NCI-H1417 treated with DMSO at 0.1 percent for 48 hours (cell line): ENCODE results near the gene ITGB3.
A peak's percentile ranks its signal among the peaks of the same experiment; 100 is the strongest.

Experiments used
- DNase-seq: peaks from one replicate; lab custom pipeline; 2025; lab: John Stamatoyannopoulos, UW

ITGB3 gene

DNA sequence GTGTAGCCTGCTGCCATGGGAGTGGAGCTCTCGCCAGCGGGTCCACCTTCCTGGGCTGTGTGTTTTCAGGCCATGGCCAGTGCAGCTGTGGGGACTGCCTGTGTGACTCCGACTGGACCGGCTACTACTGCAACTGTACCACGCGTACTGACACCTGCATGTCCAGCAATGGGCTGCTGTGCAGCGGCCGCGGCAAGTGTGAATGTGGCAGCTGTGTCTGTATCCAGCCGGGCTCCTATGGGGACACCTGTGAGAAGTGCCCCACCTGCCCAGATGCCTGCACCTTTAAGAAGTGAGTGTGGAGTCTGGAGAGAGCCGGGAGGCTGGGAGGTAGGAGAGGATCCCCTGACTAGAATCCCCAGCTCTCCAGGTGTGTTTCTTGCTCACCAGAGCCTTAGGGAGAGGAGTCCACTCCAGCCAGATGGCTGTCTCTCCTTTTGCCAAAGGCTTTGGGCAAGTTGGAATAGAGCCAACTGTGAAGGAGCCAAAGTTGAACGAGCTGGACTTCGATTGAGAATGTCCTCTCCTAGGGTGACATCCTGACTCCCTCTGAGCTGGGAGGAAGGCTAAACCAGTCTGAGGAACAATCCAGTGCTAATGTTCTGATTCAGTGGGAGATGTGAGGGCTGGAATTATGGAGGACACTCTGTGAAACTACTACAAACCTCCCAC is 45.7 kb downstream of the ITGB3 start:
- DNase-seq = no peak

DNA sequence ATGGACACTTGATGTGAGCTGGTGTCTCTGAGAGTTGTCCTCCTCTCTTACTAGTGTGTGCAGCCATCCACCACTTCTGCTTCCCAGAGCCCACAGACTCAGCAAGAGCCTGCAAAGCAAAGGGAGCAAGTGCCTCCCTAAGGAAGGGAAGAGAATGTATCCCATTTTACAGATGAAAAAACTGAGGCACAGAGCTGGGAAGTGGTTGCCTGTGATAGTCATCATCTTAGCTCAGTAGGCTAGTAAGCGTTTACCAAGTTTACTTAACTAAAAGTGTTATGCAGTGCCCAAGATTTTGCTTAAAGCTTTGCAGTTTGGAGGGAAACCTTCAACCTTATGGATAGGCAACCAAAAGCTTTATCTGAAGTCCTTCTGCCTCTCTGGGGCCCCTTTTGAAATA is 47.1 kb downstream of the ITGB3 start:
- DNase-seq = no peak

DNA sequence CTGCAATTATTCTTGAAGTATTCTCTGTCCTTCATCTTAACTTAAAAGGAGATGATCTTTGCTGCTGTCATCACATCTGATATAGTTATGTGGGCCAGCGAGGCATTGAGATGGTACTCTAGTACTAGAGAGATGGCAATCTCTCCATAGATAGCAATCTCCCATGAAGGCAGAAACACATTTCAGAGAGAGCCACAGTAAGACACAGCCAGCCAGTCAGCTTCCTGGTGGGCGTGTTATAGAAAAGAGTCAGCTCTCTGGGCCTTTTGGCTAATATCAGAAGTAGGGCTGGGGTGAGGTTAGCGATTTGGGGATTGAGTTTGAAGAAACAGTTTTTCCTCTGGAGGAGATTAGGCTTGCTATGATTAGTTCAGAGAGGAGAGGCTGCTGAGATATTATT is 47.5 kb downstream of the ITGB3 start:
- DNase-seq = no peak

DNA sequence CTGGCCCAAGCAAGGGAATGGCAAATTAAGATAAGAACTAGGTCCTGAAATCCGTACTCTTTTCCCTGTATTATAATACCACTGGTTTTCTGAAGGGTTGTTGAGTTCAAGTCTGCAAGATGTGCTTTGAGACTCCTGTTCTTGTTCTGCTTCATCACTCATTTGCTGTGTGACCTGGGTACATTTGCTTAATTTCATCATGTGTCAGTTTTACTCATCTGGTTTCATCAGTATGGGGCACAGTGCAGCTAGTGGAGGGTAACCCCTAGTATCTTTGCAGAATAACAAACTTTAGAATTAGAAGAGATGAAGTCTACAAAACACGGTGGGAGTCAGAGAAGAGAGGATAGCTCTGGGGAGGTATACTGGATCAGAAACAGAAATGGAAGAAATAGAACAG is 48.2 kb downstream of the ITGB3 start:
- no peak for DNase-seq

DNA sequence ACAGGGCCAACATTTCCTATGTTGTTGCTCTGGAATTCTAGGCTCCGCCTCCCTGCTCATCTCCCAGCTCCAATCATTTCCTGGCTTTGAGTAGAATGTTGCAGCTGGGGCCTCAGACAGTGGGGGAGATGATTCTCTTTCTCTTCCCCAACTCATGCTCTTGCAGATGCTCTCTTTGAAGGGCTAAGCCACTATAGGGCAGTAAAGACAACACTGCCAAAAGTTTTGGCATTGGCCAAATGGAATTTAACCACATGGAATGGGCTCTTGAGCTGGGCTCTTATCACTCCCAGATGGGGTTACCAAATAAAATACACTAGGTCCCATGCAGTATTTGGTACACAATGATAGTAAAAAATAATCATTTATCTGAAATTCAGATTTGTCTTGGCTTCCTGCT is 50.6 kb downstream of the ITGB3 start:
- DNase-seq = no peak

DNA sequence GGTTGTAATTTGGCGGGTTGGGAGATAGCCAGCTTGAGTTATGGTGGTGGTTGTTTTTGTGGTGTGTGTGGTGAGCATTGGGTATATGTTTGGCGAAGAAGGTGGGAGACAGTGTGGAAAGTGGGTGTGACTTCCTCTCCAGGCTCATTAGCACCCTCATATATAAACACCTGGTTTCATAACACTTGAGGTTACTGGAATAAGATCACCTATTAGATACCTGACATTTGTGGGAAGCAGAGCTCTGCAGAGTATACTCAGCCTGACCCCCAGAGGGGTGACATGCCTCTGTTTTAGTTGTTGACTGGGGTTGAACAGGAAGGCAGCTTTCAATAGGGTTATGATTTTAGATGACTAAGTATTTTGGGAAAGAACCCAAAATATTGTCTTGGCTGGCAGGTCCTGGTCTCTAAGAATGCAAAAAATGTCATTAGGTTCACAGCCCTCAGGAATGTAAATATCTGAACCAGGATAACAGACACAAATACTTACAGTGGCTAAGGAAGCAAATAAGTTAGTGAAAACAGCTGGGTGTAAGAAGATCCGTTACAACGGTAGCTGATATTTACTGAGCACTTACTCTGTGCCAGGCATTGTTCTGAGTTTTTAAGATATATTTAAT is 51.8 kb downstream of the ITGB3 start:
- no peak for DNase-seq

DNA sequence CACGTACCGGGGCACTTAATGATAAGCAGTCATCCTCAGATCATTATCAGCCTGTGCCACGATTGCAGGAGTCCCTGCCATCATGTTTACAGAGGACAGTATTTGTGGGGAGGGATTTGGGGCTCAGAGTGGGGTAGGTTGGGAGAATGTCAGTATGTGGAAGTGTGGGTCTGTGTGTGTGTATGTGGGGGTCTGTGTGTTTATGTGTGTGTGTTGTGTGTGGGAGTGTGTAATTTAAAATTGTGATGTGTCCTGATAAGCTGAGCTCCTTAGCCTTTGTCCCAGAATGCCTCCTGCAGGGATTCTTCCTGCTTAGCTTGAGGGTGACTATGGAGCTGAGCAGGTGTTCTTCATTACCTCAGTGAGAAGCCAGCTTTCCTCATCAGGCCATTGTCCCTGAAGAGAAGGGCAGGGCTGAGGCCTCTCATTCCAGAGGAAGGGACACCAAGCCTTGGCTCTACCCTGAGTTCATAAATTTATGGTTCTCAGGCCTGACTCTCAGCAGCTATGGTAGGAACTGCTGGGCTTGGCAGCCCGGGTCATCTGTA is 56.6 kb downstream of the ITGB3 start:
- no peak for DNase-seq

DNA sequence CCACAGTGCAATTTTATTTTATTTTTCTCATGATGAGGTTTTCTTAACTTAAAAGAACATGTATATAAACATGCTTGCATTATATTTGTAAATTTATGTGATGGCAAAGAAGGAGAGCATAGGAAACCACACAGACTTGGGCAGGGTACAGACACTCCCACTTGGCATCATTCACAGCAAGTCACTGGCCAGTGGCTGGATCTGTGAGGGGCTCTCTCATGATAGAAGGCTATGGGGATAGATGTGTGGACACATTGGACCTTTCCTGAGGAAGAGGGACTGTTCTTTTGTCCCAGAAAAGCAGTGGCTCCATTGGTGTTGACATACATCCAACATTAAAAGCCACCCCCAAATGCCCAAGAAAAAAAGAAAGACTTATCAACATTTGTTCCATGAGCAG is 57.8 kb downstream of the ITGB3 start:
- no peak for DNase-seq

DNA sequence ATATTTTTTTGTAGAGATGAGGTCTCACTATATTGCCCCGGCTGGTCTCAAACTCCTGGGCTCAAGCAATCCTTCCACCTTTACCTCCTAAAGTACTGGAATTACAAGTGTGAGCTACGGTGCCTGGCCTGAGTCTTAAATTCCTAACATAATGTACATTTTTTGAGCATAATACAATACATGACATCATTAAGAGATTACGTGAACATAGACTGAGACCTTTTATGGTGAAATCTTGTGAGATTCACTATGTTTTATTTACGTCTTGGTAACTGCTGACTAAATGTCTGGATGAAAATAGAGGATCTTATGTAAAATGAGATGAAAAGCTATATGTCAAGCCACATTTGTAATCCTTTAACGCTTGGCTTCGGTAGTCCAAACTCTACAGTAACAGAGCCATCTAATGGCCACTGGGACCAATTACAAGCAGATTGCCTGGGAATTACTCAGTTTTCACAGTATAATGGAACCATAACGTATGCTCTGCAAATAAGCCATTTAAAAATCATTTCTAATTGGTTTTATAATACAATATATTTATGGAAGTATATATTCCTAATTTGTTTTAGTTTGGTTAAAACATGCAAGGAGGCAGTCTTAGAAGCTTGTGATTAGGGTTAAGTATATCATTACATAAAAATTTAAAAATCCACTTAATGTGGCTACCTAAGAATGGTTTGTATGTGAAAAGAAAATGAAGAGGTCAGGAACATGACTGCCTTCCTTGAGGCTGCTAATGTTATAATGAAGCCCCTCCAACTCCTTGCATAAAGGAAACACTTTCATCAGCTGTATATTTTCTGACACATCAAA is 62.0 kb downstream of the ITGB3 start:
- DNase-seq = no peak

DNA sequence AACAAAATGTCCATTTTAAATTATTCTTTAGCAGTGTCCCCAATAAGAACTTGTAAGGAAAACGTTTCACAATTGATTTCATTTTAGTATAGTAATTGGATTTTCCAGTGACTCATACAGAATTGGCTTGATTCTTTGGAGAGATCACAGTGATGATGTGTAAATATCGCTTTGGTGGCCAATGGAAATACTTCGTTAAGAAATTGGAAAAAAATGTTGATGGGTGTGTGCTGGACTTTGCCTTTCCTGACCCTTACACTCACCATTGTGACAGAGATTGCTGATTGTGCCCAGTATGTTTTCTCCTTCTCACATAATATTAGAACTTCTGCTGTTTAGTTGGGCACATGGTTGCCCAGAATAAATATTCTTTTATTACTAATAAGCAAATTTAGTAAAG is 62.7 kb downstream of the ITGB3 start:
- no peak for DNase-seq

DNA sequence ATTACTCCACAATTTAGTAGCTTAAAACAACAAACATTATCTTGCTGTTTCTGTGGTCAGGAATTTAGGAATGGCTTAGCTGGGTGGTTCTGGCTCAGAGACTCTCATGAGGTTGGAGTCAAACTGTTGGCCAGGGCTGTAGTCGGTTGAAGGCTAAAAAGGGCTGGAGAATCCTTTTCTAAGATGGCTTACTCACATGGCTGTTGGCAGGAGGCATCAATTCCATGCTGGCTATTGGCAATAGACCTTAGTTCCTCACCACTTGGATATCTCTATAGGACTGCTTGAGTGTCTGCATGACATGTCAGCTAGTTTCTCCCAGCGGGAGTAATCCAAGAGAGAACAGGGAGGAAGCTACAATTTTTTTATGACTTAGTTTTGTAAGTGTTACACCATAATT is 63.5 kb downstream of the ITGB3 start:
- DNase-seq = no peak

DNA sequence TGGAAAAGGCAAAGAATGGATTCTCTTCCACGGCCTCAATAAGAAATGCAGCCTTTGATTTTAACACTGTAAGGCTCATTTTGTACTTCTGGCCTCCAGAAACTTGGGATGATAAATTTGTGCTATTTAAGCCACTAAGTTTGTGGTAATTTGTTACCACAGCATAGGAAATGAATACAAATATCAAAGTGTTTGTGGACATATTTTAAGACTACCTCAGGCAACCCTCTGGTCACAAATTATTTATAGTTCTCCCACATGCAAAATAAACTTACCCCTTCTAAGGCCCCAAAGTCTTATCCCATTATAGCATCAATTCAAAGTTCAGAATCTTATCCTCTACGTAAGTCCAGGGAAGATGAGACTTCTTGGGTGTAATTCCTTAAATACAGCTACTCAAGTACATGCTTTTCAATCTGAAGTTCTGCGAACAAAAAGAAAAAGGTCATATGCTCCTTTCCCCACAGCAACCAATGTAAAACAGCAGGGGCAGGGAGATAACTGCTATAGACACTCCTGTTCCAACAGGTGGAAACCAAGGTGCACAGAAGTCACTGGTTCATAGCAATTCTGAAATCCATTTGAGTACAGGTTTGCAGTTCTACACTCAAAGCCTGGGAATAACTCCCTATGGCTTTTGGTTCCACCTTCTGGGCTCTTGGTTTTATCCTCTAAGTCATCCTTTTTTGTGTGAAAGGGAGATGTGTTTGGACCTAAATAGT is 64.7 kb downstream of the ITGB3 start:
- no peak for DNase-seq

DNA sequence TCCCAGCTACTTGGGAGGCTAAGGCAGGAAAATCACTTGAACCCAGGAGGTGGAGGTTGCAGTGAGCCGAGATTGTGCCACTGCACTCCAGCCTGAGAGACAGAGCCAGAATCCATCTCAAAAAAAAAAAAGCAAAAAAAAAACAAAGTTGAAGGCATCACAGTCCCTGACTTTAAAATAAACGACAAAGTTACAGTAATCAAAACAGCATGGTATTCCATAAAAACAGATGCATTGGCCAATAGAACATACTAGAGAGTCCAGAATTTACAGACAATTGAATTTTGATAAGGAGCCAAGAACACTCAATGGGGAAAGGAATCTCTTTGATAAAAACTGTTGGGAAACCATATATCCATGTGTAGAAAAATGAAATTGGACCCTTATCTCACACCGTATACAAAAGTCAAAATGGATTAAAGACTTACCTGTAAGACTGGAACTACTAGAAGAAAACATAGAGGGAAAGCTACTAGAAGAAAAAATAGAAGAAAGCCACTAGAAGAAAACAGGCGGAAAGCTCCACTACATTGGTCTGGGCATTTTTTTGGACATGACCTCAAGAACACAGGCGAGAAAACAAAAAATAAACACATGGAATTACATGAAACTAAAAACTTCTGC is 67.4 kb downstream of the ITGB3 start:
- no peak for DNase-seq

DNA sequence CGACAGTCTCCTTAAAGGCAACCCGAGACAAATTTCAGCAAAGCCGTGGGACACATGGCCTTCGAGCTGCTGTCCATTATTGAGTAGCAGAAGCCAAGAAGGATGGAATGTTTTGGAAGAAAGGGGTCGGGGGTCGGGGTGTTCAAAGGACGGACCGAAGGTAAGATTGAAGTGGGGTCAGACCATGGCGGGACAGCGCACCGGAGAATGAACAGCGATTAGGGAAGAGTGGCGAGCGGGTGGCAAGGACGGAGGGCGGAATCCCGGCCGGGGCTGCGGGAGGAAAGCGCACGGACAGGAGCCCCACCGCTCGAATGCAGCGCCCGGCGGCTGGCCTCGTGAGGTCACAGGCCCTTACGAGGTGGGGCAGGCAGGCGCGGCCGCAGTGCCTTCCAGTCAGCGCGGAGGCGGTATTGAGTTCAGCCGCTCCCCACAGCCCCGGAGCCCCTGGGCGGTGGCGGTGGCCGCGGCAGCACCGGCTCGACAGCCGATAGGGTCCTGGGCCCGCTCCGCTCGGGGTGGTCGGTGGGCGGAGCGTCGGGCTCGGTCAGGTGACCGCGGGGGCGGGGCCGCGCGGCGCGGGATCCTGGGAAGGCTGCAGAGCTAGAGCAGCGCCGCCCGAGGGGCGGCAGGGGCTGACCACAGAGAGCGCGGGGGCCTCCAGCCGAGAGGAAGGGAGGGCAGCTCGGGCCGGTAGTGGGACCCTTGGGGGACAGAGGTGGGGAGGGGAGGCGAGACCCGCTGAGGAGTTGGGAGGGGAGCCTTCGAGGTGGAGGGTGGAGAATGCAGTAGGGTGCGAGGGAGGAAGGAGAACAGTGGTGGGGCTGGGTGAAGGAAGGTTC is 70.0 kb downstream of the ITGB3 start, which contains the start of gene EFCAB13:
Gene EFCAB13, plus strand, starts transcription at position 574 of the 842 bp plus-strand sequence. CDS start 4,399 bp downstream, outside the sequence.
- peak; percentile 78 for DNase-seq

DNA sequence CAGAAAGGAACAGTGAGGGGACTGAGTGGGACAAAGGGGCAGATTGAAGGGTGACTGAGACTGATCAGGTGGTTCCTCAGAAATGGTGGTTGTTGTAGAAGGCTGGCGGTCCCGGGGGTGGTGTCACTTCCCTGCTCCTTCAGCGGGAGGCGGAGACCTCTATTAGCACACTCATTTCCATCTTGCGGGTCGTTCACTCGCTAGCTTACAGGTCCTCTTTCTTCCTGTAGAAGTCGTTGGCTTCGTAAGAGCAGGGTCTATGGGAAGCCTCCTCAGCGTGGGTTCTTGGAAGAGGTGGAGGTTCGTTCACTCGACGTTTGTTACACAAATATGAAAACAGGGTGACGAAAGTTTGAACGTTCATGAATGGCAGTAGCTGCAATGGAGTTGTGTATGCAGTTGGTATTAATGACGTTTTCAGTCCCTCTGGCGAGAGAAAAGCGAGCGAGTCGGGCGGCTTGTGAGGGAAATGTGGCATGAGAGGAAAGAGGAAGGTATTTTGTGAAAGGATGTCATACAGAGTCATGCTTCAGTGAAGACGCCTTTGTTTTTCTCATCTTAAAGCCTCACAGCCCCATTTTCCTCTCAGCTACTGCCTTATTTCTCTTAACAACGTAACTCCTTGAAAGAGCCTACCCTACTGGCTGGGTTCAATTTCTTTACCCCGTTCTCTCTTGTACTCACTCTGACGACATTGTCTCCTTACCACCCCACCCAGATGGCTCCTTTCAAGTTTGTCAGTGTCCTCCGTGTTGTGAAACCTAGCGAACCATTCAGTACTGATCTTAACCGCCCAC is 70.8 kb downstream of the ITGB3 start:
- DNase-seq = peak; percentile 16

DNA sequence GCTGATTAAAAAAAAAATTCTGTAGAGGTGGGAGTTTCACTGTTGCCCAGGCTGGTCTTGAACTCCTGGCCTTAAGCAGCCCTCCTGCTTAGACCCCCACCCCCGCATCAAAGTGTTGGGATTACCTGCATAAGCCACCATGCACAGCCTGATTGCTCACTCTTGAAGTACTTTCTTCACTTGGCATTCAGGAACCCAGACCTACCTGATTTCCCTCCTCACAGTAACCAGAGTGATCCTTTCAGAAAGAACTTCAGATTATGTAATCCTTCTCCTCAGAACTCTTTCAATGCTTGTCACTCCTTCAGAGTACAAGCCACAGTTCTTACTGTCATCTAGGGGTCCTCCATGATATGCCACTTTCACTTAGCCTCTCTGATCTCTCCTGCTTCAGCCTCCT is 71.5 kb downstream of the ITGB3 start:
- DNase-seq = no peak

DNA sequence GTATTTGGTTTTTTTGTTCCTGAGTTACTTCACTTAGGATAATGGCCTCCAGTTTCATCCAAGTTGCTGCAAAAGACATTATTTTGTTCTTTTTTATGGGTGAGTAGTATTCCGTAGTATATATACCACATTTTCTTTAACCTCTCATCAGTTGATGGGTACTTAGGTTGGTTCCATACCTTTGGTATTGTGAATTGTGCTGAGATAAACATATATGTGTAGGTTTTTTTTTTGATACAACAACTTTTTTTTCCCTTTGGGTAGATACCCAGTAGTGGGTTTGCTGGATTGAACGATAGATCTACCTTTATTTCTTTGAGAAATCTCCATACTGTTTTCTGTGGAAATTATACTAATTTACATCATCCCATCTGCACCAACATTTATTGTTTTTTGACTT is 76.9 kb downstream of the ITGB3 start:
- DNase-seq = no peak

DNA sequence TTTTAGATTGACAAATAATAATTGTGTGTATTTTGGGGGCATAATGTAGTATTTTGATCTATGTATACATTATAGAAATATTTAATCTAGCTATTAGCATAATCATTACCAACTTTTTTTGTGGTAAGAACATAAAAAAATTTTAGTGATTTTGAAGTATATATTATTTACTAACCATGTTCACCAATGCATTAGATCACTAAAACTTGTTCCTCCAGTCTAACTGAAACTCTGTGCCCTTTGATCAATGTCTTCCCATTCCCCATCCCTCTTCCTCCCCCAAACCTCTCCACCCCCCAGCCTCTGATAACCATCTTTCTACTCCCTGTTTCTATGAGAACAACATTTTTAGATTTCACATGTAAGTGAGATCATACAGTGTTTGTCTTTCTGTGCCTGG is 78.7 kb downstream of the ITGB3 start:
- no peak for DNase-seq

DNA sequence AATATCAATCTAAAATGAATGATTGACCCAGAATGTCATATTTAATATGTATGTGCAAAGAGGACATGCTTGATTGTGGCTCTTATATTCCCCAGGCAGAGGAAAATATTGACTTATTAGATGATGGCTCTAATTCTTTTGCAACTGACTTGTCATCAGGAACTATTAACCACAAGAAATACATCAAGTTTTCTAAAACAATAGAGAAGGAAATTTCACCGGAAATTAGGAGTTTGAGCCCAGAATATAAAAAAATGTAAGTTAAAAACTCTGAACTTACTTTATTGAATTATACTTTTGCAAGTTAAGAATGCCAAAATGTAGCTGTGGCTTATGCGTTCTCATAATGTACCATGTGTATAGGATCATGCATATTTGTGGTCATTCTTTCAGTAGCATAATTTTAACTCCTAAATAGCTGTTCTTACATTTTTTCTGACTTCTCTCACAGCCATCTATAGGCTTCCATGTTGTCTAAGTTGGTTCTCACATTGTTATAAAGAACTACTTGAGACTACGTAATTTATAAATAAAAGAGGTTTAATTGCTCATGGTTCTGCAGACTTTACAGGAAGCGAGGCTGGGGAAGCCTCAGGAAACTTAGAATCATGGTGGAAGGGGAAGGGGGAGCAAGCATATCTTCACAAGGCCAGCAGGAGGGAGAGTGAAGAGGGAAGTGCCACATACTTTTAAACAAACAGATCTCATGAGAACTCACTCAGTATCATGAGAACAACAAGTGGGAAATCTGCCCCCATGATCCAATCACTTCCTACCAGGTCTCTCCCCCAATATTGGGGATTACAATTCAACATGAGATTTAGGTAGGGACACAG is 81.7 kb downstream of the ITGB3 start:
- DNase-seq = no peak
